Mucosa of rectum (tissue), 2 donors: ENCODE data around the gene NAGPA.

ENCODE experiments used
- H3K27ac ChIP-seq, 2 donors: one replicate each; pipeline ENCODE4 v1.7.0; 2013; ENCODE audit warnings: inconsistent platforms in 2 of 2, low read depth in 2 of 2, low read length in 2 of 2
- H3K27me3 ChIP-seq, 2 donors: one replicate each; pipeline ENCODE4 v1.7.0; 2013; ENCODE audit warnings: low read length in 2 of 2; ENCODE audit not compliant: control insufficient read depth in 2 of 2, insufficient read depth in 2 of 2
- H3K36me3 ChIP-seq, 2 donors: one replicate each; pipeline ENCODE4 v1.7.0; 2013; ENCODE audit warnings: low read length in 2 of 2; ENCODE audit not compliant: control insufficient read depth in 2 of 2, insufficient read depth in 2 of 2
- H3K4me1 ChIP-seq, 2 donors: one replicate each; pipeline ENCODE4 v1.7.0; 2013; ENCODE audit warnings: low read length in 2 of 2, mild to moderate bottlenecking in 1 of 2; ENCODE audit not compliant: control insufficient read depth in 2 of 2, insufficient read depth in 2 of 2
- H3K4me3 ChIP-seq, 2 donors: one replicate each; pipeline ENCODE4 v1.7.0; 2013; ENCODE audit warnings: low read length in 2 of 2
- H3K9ac ChIP-seq, 2 donors: one replicate each; pipeline ENCODE4 v1.7.0; 2013; ENCODE audit warnings: low read length in 2 of 2, low read depth in 1 of 2, mild to moderate bottlenecking in 1 of 2
- H3K9me3 ChIP-seq, 2 donors: one replicate each; pipeline ENCODE4 v1.7.0; 2013; ENCODE audit warnings: low read length in 2 of 2; ENCODE audit not compliant: control insufficient read depth in 2 of 2
- donor health status: healthy.
- donor health status: Normal muscosa, but diverticular disease.

The NAGPA gene

GRCh38 chr16:5030251-5030870, 3.4 kb downstream of the NAGPA start:
- no peak overlapping the region for H3K4me3 ChIP-seq
- no peak overlapping the region for H3K27ac ChIP-seq
- peaks cover 13 to 23% of the 10 kb centered on the region in 2 donors for H3K36me3 ChIP-seq
- H3K9me3 ChIP-seq, result no peaks in the 10 kb centered on the region
- H3K4me1 ChIP-seq, result peaks cover 15 to 20% of the 10 kb centered on the region in 2 donors
- no peak overlapping the region for H3K9ac ChIP-seq
- no peaks in the 10 kb centered on the region for H3K27me3 ChIP-seq

DNA sequence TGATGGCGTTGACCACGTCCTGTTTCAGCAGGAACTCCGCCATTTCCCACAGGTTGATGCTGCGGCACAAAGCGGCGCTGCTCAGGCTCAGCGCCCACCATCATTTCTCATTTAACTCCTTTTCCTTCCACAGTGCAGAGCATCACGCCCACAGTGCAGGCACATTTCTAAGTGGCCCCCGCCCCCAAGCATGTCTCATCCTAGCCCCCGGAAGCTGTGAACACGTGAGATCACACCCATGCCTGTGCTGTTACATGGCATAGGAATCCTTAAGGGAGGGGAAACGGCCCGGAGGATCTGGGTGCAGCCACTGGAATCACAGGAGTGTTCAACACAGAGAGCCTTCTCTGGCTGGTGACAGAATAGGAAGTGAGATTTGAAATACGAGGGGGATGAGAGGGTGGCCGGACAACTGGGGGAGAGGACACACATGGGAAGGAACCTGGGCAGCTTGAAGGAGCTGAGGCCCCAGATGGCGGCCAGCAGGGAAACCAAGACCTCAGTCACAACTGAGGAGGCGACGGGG, 4.7 kb downstream of the NAGPA start:
- no peak overlapping the region for H3K27ac ChIP-seq

GRCh38 chr16:5027575-5028235, 6.0 kb downstream of the NAGPA start:
- Histone ChIP-seq H3K27ac (no peak overlapping the region), H3K36me3 (peaks cover 13 to 23% of the 10 kb centered on the region in 2 donors)

More for the DNA sequence above, 4.7 kb downstream of the NAGPA start:
- H3K4me3 ChIP-seq, result no peak overlapping the region
- H3K9me3 ChIP-seq, result no peaks in the 10 kb centered on the region
- H3K27me3 ChIP-seq, result no peaks in the 10 kb centered on the region
- H3K9ac ChIP-seq, result no peak overlapping the region
- H3K36me3 ChIP-seq, result peaks cover 13 to 23% of the 10 kb centered on the region in 2 donors
- H3K4me1 ChIP-seq, result peaks cover 12 to 17% of the 10 kb centered on the region in 2 donors

DNA sequence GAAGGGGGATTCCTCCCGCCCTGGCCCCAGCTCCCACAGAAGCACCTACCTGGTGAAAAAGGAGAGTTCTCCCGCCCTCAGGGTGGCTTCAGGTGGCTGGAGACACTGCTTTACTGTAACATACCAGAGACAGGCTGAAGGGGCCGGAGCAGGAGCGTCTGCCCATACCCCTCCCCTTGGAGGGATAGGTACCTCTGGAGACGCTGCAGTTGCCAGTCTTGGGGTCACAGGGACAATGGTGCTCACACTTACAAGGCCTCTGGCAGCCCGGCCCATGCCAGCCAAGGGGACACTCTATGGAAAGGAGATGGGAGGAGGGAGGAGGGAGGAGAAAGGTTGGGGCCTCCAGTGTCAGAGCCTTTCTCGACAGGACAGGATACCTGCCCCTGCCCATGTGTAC, 6.6 kb downstream of the NAGPA start:
- H3K9ac ChIP-seq, result no peak overlapping the region
- no peaks in the 10 kb centered on the region for H3K9me3 ChIP-seq
- H3K4me1 ChIP-seq, result peaks cover 3 to 10% of the 10 kb centered on the region in 2 donors
- no peak overlapping the region for H3K27ac ChIP-seq
- H3K36me3 ChIP-seq, result peaks cover 13 to 23% of the 10 kb centered on the region in 2 donors
- no peaks in the 10 kb centered on the region for H3K27me3 ChIP-seq
- H3K4me3 ChIP-seq, result no peak overlapping the region

More at GRCh38 chr16:5027575-5028235, 6.0 kb downstream of the NAGPA start:
- no peaks in the 10 kb centered on the region for H3K9me3 ChIP-seq
- peaks cover 7 to 11% of the 10 kb centered on the region in 2 donors for H3K4me1 ChIP-seq
- H3K9ac ChIP-seq, result no peak overlapping the region
- H3K27me3 ChIP-seq, result no peaks in the 10 kb centered on the region
- no peak overlapping the region for H3K4me3 ChIP-seq

DNA sequence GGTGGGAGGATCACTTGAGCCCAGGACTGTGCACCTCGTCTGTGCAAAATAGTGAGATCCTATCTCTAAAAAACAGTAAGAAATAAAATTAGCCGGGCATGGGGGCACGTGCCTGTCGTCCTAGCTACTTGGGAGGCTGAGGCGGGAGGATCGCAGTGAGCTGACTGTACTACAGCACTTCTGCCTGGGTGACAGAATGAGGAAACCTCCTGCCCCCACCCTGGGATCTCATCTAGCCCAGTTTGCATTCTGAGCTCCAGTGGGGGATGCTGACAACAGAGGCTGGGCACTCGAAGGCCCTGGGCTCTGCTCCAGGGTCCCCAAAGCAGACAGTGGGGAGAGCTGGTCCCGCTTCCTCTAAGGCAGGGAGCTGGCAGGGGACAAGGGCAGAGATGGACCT, 7.1 kb downstream of the NAGPA start:
- no peak overlapping the region for H3K27ac ChIP-seq
- H3K27me3 ChIP-seq, result no peaks in the 10 kb centered on the region
- H3K4me1 ChIP-seq, result peaks cover 3 to 10% of the 10 kb centered on the region in 2 donors
- H3K36me3 ChIP-seq, result peaks cover 13 to 23% of the 10 kb centered on the region in 2 donors
- H3K9ac ChIP-seq, result no peak overlapping the region
- no peak overlapping the region for H3K4me3 ChIP-seq
- no peaks in the 10 kb centered on the region for H3K9me3 ChIP-seq

GRCh38 chr16:5025171-5025632, 8.5 kb downstream of the NAGPA start:
- H3K4me3 ChIP-seq, result no peak overlapping the region
- no peaks in the 10 kb centered on the region for H3K27me3 ChIP-seq
- no peak overlapping the region for H3K9ac ChIP-seq

DNA sequence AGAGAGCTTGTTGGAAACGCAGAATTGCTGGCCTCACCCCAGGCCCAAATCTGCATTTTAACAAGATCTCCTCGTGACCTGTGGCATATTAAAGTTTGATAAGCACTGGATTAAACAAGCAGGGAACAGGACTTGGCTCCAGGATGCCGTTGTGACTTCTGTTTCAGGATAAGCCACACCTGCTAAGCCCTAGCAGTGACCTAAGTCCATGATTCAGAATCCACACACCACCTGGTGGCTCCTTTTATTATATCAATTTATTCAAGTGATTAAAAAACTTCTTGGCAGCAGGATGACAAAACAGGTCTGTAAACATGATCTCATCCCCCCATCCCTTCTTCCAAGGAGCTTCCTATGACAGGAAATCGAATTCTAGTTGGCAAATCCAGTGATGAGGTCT, 9.1 kb downstream of the NAGPA start:
- Histone ChIP-seq H3K9ac (no peak overlapping the region), H3K36me3 (peaks cover 11 to 17% of the 10 kb centered on the region in 2 donors), H3K9me3 (no peaks in the 10 kb centered on the region), H3K4me3 (no peak overlapping the region), H3K27me3 (no peaks in the 10 kb centered on the region), H3K4me1 (peaks cover 3 to 10% of the 10 kb centered on the region in 2 donors), H3K27ac (peak overlapping the region in 1 of 2 donors; percentile 41)

More at GRCh38 chr16:5025171-5025632, 8.5 kb downstream of the NAGPA start:
- H3K9me3 ChIP-seq, result no peaks in the 10 kb centered on the region
- peaks cover 13 to 20% of the 10 kb centered on the region in 2 donors for H3K36me3 ChIP-seq
- H3K4me1 ChIP-seq, result peaks cover 3 to 10% of the 10 kb centered on the region in 2 donors
- H3K27ac ChIP-seq, result peak overlapping the region in 1 of 2 donors; percentile 16

- H3K27ac ChIP-seq, result no peak overlapping the region
- no peak overlapping the region for H3K4me3 ChIP-seq
- H3K9me3 ChIP-seq, result no peaks in the 10 kb centered on the region
- H3K4me1 ChIP-seq, result peaks cover 3 to 13% of the 10 kb centered on the region in 2 donors
- peaks cover under 1 to 6% of the 10 kb centered on the region in 2 donors for H3K36me3 ChIP-seq
- H3K27me3 ChIP-seq, result no peaks in the 10 kb centered on the region
- no peak overlapping the region for H3K9ac ChIP-seq
Measured at GRCh38 chr16:5022521-5022920, 11.2 kb downstream of the NAGPA start.

GRCh38 chr16:5020551-5020950, 13.2 kb downstream of the NAGPA start:
- Histone ChIP-seq H3K36me3 (no peaks in the 10 kb centered on the region), H3K4me1 (peaks cover 3 to 13% of the 10 kb centered on the region in 2 donors), H3K27me3 (no peaks in the 10 kb centered on the region), H3K4me3 (no peak overlapping the region), H3K27ac (no peak overlapping the region), H3K9ac (no peak overlapping the region), H3K9me3 (no peaks in the 10 kb centered on the region)

DNA sequence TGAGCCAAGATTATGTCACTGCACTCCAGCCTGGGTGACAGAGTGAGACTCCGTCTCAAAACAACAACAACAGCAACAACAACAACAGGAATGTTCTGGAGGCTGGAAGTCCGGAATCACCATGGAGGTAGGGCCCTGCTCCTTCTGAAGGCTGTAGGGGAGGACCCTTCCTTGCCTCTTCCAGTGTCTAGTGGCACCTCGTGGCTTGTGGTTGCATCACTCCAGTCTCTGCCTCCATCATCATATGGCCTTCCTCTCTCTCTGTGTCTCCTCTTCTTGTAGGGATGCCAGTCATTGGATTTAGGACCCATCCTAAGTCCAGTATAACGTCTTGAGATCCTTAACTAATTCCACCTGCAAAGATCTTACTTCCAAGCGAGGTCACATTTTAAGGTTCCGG, 14.0 kb downstream of the NAGPA start:
- no peaks in the 10 kb centered on the region for H3K27me3 ChIP-seq
- no peak overlapping the region for H3K9ac ChIP-seq
- H3K9me3 ChIP-seq, result no peaks in the 10 kb centered on the region
- no peak overlapping the region for H3K27ac ChIP-seq
- peaks cover 3 to 8% of the 10 kb centered on the region in 2 donors for H3K4me1 ChIP-seq
- no peaks in the 10 kb centered on the region for H3K36me3 ChIP-seq
- no peak overlapping the region for H3K4me3 ChIP-seq
